Inferior parietal cortex (tissue), 1 donor: ENCODE data around the gene RALGAPB.
A peak's percentile ranks its signal among the peaks of the same experiment; 100 is the strongest.
"Not testable (repeated sequence)": the region's sequence is repeated elsewhere in the genome, so short reads cannot be mapped to it uniquely, and the experiment has no call there.

Source experiments
- DNase-seq: peaks from one replicate; pipeline ENCODE4 v3.0.0-alpha.2; 2016; ENCODE audit errors: extremely low spot score

RALGAPB gene

GRCh38 chr20:38447251-38447661 lies 25.4 kb upstream of the RALGAPB start:
- DNase-seq, result no peak

GRCh38 chr20:38447931-38448675 lies 24.5 kb upstream of the RALGAPB start:
- no peak for DNase-seq

DNA sequence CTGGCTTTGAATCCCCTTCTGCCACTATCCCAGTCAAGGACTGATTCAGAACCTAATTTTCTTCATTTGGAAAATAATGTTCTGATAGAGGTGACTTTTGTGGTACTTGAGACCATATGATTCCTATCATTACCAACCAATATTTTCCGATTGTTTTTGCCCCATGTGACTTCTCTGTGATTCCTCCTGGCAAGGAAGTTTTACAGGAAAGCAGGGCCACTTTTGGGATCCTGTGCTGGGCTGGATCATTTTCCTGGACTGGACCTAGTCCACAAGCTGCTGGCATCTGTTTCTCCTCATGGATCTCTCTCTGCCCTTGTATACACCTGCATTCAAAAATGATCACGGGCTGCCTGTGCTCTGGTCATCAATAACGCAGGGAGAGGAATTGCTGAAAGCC lies 23.6 kb upstream of the RALGAPB start:
- no peak for DNase-seq

DNA sequence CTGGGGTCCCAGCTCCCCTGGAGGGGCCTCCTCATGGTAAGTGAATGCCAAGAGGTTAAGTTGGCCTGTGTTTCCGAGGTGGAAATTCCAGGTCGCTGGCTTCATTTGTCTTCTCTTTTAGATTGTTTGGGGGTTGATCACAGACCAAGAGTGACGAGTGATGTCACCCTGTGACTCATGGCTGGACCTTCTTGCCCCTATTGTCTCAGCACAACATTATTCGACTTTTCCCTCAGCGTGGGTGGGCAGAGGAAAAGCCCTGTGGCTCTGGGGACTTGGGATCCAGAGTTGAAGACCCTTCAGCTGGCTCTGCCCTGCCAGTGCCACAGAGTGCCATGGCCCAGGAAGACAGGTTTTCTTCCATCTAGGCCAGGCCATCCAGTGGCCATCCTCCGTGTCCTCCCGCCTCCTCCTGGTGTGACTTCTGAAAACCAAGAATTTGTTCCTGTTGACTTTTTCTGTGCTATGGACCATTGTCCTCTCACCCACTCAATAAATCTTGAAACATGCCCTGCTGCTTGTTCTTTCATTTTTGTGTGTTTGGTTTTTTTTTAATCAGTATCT lies 22.1 kb upstream of the RALGAPB start:
- DNase-seq, result no peak

DNA sequence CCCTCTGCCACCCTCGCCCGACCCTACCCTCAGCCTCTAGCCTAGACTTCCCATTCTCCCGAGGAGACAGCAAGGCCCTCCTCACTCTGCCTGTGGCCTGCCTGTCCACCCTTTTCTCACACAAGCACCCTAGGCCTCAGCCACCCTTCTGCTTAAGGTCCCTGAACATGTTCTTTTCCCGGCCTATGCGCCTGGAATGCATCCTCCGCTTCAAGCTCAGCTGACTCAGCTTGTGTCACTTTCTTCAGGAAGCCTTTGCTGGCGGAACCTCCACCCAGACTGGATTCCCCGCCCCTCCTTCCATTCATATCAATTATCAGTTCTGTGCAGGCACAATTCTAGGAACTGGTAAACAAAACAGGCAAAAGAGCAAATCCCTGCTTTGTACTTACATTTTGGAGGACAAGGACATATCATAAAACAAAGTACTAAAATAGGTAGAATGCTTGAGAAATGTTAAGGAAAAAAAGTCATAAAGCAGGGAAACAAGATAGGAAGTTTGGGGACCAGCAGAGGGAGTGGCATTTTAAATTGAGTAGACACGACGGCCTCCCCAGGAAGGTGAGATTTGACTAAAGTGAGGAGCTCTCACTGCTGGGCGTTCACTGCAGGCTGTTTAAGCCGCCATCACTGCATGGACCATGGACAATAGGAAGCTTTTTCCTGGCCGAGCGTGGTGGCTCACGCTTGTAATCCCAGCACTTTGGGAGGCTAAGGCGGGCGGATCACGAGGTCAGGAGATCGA lies 19.6 kb upstream of the RALGAPB start:
- no peak for DNase-seq

DNA sequence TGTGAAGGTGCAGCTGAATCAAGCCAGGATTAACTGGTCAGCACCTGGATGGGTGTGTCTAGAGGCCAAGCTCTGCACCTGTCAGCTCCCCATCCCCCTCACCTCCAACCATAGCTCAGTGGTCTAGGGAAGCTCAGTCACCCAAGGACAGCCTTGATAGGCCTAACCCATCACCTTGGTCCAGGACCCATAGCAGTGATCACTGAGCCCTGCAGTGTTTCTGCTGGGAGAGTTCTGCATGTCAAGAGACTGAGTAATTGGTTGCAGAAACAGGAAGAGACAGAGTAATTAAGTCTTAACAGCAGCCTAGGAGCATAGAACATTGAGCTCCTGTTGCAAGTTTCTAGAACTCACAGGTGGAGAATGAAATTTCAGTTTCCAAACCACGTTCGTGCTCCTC lies 18.7 kb upstream of the RALGAPB start:
- DNase-seq, result no peak

GRCh38 chr20:38454556-38455473 lies 17.8 kb upstream of the RALGAPB start:
- DNase-seq, result no peak

DNA sequence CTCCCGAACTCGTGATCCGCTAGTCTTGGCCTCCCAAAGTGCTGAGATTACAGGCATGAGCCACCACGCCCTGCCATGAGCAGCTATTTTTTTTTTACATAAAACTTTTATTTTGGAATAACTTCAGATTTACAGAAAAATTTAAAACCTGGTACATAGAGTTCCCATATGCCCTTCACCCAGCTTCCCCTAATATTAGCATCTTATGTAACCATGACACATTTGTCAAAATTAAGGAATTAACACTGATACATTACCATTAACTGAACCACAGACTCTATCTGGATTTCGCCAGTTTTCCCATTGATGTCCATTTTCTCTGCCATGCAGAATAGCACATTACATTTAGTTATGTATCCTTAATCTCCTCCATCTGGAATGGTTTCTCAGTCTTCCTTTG lies 14.3 kb upstream of the RALGAPB start:
- no peak for DNase-seq

- no peak for DNase-seq
Observed at GRCh38 chr20:38460040-38460623, 12.5 kb upstream of the RALGAPB start.

DNA sequence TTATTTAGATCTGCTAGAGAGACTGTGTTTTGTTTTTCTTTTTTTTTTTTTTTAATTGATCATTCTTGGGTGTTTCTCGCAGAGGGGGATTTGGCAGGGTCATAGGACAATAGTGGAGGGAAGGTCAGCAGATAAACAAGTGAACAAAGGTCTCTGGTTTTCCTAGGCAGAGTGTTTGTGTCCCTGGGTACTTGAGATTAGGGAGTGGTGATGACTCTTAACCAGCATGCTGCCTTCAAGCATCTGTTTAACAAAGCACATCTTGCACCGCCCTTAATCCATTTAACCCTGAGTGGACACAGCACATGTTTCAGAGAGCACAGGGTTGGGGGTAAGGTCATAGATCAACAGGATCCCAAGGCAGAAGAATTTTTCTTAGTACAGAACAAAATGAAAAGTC lies 12.0 kb upstream of the RALGAPB start:
- DNase-seq, result not testable (repeated sequence)

DNA sequence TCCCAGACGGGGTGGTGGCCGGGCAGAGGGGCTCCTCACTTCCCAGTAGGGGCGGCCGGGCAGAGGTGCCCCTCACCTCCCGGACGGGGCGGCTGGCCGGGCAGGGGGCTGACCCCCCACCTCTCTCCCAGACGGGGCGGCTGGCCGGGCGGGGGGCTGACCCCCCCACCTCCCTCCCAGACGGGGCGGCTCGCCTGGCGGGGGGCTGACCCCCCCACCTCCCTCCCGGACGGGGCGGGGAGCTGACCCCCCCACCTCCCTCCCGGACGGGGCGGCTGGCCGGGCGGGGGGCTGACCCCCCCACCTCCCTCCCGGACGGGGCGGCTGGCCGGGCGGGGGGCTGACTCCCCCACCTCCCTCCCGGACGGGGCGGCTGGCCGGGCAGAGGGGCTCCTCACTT lies 11.5 kb upstream of the RALGAPB start:
- not testable (repeated sequence) for DNase-seq

GRCh38 chr20:38461569-38461968 lies 11.1 kb upstream of the RALGAPB start:
- DNase-seq, result not testable (repeated sequence)

DNA sequence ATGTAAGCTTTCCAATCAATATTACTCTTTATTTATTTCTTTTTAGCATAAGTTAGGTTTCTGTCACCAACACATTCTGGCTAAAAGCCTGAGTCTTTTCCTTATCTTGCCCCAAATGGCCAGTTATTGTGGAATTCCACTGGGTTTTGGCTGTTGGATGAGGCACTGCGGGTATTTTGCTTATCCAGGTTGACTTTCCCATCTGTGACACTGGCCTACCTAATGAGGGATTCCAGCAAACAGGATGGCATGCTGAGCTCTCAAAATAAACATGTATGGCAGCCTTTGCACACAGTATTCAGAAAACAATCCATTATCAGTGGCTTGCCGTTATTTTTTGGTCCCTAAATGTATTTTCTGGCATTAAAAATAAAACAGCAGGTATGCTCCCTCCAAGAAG lies 6.5 kb upstream of the RALGAPB start:
- DNase-seq, result no peak

DNA sequence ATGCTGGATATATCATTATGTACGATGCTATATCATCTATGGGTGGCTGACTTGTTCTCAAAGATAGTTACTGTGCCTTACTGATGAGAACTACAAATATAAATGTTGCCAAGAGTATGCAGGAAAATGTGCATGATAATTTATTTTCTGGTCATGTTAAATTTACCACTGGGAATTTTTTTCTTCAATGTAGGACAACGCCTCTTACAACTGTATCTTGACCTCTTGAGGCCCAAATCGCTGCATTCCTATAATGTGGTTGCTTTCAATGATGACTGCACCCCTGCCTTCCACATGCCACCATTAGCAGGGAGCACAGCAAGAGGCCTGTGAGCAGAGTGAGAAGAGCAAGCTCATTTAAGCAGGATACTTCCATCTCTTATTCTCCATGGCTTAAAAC lies 5.7 kb upstream of the RALGAPB start:
- no peak for DNase-seq

- no peak for DNase-seq
Observed at GRCh38 chr20:38471245-38471644, 1.4 kb upstream of the RALGAPB start.

- no peak for DNase-seq
Observed at GRCh38 chr20:38471987-38472512, 593 bp upstream of the RALGAPB start.

DNA sequence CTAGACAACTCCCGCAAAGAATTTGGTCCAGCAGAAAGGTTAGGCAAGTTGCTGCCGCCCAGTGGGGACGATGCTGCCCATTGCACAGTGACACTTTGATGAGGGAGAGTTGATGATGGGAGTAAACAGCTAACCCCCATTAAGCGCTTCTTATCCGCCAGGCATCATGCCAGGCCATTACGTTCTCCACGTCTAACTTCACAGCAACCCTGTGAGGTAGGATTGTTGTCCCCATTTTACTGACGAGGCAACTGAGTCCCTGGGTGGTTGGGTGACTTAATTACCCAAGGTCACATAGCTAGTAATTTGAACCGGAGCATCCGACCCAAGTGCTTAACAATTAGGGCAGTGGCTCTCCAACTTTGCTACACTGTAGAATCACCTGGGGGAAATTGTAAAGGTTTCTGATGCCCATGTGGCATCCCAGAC lies 738 bp downstream of the RALGAPB start:
- DNase-seq, result no peak

DNA sequence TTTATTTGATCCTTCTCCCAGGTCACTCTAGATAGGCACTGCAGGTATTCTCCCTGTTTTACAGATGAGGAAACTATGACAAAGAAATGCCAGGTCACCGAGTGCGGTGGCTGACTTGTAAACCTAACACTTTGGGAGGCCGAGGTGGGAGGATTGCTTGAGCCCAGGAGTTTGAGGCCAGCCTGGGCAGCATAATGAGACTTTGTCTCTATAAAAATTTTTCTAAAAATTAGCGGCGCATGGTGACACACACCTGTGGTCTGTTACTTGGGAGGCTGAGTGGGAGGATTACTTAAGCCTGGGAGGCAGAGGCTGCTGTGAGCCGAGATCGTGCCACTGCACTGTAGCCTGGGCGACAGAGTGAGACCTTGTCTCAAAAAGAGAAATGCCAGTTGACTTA lies 5.1 kb downstream of the RALGAPB start:
- DNase-seq, result no peak

GRCh38 chr20:38479596-38479995 lies 7.0 kb downstream of the RALGAPB start:
- no peak for DNase-seq

DNA sequence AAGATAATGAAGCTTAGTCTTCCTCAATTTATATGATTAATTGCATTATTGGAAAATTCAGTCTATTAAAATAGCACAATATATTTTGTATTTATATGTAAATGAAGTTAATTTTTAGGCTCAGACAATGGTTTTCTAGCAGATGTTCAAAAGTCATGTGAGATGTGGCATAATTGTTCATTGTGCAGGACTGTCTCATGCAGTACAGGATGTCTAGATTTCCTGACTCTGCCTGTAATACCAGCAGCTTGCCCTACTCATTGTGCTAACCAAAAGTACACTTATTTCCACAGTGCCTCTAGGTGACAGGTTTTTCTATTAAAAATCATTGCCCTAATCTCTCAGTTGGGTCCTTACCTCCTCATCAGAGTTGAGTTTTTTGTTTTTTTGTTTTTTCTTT lies 12.4 kb downstream of the RALGAPB start:
- peak; percentile 17 for DNase-seq

GRCh38 chr20:38489181-38489580 lies 16.5 kb downstream of the RALGAPB start:
- DNase-seq, result no peak
